NCI-H524 treated with DMSO at 0.1 percent for 48 hours (cell line): ENCODE data around the gene PSMD1.
A peak's percentile ranks its signal among the peaks of the same experiment; 100 is the strongest.
"Not testable (repeated sequence)": the region's sequence is repeated elsewhere in the genome, so short reads cannot be mapped to it uniquely, and the experiment has no call there.

Experiments
- DNase-seq: peaks from one replicate; lab custom pipeline; 2025; lab: John Stamatoyannopoulos, UW

The PSMD1 gene

DNA sequence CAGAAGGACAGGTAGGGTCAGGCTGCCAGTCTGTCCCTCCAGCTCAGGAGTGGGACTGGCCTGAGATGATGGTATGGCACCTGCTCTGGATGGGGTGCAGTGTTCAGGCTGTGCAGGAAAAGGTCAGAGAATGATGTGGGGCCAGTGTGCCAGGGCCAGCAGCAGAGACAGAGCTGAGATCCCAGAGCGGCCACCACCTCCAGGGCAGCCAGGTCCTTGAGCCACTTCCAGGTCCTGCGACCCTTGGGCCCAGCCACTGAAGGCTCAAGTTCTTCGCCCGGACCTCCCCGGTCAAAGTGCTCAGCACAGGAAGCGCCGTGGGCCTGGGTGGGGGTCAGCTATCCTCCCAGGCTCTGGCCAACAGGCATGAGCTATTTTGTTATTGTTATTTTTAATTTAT lies 129.7 kb downstream of the PSMD1 start:
- DNase-seq: no peak

- DNase-seq: no peak
Measured at GRCh38 chr2:231187736-231188505, 131.3 kb downstream of the PSMD1 start.

GRCh38 chr2:231188506-231189170 lies 132.0 kb downstream of the PSMD1 start:
- no peak for DNase-seq

DNA sequence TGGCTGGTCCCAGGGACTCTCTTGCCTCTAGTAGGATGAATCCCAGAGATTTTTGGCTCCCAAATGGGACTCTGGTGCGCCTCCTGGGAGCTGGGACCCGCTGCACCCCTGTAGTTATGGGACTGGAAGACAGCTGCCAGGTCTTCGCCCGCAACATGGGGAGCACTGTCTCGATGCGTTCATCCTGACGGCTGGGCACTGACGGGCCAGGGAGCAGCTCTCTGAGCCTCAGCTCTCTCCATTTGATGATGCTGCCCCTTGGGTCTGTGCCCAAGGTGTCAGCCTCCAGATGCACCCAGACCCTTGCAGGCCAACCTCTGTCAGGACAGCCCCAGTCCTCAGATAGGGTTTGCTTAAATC lies 132.5 kb downstream of the PSMD1 start:
- DNase-seq: no peak

- no peak for DNase-seq
Measured at GRCh38 chr2:231189571-231190495, 133.2 kb downstream of the PSMD1 start.

- DNase-seq: no peak
Measured at GRCh38 chr2:231190531-231191197, 134.0 kb downstream of the PSMD1 start.

DNA sequence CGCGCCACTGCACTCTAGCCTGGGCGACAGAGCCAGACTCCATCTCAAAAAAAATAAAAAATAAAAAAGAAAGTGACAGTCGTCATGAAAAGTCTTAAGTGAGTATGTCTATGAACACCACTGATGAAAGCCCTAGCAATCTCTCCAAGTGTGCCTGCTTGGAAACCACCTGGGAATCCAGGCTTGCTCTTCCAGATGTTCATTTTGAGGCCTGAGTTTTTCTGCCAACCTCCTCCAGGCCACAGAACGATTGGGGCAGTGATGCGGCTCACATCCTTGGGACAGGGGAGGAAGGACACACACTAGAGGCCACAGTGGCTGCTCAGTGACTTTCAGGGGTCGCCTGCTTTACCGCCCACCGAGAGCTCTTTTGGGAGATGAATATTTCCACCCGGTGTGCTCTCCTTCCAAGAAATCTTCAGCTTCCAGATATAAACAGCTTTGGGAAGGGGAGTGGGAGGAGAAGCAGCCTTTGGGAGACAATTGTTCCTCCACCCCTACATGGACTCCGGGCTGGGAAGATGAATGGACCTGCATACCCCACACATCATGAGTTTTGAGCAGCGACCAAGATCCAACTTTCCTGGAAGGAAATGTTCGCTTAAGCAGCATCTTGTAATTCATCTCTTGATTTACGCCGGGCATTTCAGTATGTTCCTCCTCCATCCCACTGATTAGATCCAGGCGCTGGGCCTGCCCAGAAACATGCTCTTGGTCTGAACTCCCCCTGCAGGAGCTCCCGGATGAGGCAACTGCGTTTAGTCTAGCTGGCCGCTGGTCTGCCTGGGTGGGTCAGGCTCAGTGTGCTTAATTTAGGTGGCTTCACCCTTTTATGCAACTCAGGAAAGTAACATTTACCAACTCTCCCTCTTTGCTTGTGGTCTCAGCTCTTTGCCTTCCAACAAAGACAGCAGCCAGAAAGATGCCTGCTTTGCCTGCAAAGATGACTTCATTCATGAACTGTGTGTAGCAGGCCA lies 135.5 kb downstream of the PSMD1 start:
- no peak for DNase-seq

DNA sequence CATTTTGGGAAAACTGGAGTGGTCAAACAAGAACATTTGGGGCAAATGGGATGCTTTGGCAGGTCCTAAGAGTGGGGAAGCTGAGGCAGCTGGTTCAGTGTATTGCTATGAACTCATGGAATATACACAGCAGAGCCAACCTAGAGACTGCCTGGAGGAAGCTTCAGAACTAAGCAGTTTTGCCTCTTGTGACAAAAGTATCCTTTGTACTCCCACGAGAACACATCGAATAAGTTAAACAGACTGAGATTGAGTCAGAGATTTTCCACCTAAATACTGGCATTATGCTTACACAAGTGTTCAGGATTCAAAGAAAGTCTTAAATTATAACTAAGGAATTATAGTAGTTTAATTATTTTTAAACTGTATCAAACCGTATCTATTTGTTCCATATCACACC lies 136.5 kb downstream of the PSMD1 start:
- DNase-seq: no peak

DNA sequence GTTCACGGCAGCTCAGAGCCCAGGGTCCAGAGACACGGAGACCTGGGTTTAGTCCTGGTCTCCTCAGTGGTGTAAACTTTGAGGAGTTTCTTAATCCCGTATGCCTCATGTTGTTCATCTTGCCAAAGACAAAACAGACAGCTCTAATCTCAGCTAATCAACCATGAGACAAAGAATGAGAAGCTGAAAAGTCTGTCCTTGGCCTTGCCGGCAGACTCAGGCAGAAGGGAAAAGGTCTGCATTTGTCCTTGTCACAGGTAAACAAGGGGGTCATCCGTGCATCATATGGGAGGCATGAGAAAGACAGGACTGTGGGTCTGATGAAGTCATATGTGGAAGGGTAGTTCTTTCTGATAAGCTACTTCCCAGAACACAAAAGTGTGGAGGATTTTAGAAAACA lies 139.9 kb downstream of the PSMD1 start:
- no peak for DNase-seq

- DNase-seq: not testable (repeated sequence)
Measured at GRCh38 chr2:231197196-231197595, 140.5 kb downstream of the PSMD1 start.

GRCh38 chr2:231197706-231198290 lies 141.1 kb downstream of the PSMD1 start:
- DNase-seq: no peak

DNA sequence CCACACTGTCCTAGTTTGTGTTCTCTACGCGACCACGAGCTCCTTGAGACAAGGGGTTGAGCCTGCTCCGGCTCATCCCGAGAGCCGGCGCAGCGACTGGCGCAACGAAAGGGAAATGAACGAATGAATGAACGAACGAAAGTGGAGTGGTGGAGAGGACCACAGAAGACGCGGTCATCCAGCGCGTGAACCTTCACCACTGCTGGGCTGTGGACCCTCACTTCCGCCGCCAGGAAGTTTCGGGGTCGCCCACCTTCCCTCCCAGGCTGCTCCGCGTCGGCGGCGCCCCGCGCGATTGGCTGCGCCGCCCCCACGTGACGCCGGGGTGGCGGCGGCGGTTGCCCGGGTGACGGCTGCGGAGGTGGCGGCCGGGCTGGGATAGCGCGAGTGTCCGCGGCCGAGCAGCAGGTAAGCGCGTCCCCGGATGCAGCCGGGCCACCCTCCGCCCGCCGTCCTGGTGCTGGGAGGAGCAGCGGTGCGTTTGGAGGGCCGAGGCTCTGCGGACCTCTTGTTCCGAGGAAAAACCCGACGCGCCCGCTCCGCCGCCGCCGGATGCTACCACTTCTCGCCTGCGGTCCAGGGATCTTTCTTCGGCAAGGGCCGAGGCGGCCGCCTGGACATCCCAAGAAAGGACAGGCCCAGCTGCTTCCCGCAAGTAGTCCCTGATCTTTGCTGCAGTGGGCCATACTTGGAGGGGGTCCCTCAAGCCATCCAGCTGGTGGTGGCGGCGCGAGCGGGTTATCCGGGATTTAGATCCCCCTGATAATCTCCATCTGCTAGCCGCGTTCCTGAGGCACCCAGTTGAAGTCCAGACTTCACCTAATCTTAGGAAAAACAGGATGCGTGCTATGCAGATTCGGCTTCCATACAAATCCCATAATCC lies 141.9 kb downstream of the PSMD1 start, which contains the start of gene ARMC9:
Gene ARMC9 (plus strand): TSS at position 341 of the 883 bp plus-strand sequence. CDS start 7,608 bp downstream, outside the sequence.
- peak; percentile 38 for DNase-seq

DNA sequence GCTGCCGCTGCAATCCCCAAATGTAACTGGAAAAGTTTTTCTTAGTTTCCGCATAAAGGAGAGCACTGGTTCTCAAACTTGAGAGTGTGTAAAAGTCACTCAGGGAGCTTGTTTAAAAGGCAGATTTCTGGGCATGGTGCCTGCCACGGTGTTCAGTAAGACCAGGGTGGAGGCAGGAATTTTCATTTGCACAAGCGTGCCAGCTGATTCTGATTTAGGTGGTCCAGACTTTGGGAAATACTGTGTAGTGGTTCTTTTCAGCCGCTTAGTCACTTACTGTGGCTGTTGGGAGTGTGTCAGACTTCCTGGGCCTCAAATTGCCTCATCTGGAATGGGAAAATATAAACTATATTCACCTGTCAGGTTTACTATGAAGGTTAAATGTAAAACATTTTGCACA lies 142.6 kb downstream of the PSMD1 start:
- DNase-seq: no peak

- no peak for DNase-seq
Measured at GRCh38 chr2:231200805-231201474, 144.3 kb downstream of the PSMD1 start.

- DNase-seq: no peak
Measured at GRCh38 chr2:231201475-231201814, 144.8 kb downstream of the PSMD1 start.

- DNase-seq: no peak
Measured at GRCh38 chr2:231203087-231203486, 146.4 kb downstream of the PSMD1 start.

DNA sequence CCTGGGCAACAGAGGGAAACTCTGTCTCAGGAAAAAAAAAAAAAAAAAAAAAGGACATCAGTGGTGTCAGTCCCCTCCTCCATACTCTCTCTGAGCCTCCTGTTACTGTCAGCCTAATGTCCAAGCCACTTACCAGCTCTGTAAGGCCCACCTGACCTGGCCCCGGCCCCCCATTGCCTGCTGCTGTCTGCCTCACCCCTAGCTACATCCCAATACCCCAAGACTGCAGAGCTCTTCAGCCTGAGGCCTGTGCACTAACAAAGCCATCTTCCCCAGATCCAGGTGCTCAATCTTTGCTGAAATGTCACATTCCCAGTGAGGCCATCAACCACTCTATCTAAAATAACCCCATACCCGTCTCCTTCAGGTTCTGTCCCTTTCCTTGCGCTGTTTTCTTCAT lies 147.5 kb downstream of the PSMD1 start:
- no peak for DNase-seq

DNA sequence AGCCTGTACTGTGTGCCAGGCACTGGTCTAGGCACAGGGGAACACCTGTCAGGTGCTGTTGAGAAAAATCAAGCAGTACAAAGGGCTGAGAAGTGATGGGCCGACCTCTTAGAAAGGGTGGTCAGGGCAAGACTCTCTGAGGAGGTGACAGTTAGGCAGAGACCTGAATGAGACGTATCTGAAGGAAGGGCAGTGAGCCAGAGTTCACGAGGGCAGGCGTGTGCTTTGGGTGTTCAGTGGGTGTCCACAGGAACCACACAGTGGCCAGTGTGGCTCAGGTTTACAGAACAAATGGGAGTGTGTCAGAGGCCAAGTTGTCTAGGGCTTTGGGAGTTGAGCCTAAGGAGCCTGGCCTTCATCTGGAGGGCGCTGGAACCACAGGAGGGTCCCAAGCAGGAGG lies 147.9 kb downstream of the PSMD1 start:
- no peak for DNase-seq

GRCh38 chr2:231207734-231208133 lies 151.1 kb downstream of the PSMD1 start:
- no peak for DNase-seq
